GM12878 (cell line): ENCODE results near the gene FAM9A. TPM values are rescaled to one million over a fixed set of nuclear protein-coding genes. Genes with fewer than 3 reads are reported as not detected.

Experiments used
- ATAC-seq: fragments of 200-7000 bp; cut with Tn5 transposase; 3 replicates; pipeline ENCODE4 v1.9.1; 2020; ENCODE audit warnings: mild to moderate bottlenecking, moderate library complexity
- BruUV-seq: library from RNA; stranded (reverse); fragments of 400-500 nt; replicated peaks from 2 replicates; lab custom pipeline; 2021; lab: Mats Ljungman, UMichigan
- CTCF ChIA-PET: fragments of 300-600 bp; sonication (Branson Sonifier 250); formaldehyde crosslinking; extraction: SDS; loops from one replicate; lab custom pipeline; 2021; ENCODE audit warnings: inconsistent platforms; lab: Yijun Ruan, JAX
- POLR2A ChIA-PET: fragments of 350-600 bp; formaldehyde crosslinking; extraction: SDS; loops from one replicate; lab custom pipeline; 2021; ENCODE audit warnings: inconsistent platforms; lab: Charles Lee
- RAD21 ChIA-PET: fragments of 300-600 bp; sonication (Branson Sonifier 250); formaldehyde crosslinking; loops from one replicate; lab custom pipeline; 2023; ENCODE audit warnings: antibody characterized with exemption; ENCODE audit not compliant: unreplicated experiment; lab: Charles Lee
- SMC1A ChIA-PET: fragments of 300-600 bp; sonication (Branson Sonifier 250); formaldehyde crosslinking; loops from one replicate; lab custom pipeline; 2023; ENCODE audit not compliant: unreplicated experiment, uncharacterized antibody; lab: Charles Lee
- DNase-seq: peaks from one replicate; pipeline ENCODE4 v3.0.0-alpha.2; 2011; ENCODE audit warnings: low read depth, low spot score
- FAIRE-seq: peaks from 3 replicates; lab custom pipeline; 2011; peaks lifted over from hg19 to GRCh38; lab: Jason Lieb, UNC
- H2AFZ ChIP-seq: 2 replicates; pipeline ENCODE4 v1.6.0; 2011; ENCODE audit warnings: low read depth, low read length, control low read depth; ENCODE audit not compliant: control insufficient read depth
- H3K27ac ChIP-seq: 2 replicates; pipeline ENCODE4 v1.5.1; 2011; ENCODE audit warnings: control low read depth; ENCODE audit not compliant: control insufficient read depth, insufficient read depth
- H3K27me3 ChIP-seq, 2 experiments: replicated peaks in 1 of 2; 2 replicates each; pipeline versions ENCODE4 v1.6.0 to v1.6.1; 2011; ENCODE audit warnings: low read length in 1 of 2; ENCODE audit not compliant: control insufficient read depth in 2 of 2, insufficient read depth in 2 of 2
- H3K36me3 ChIP-seq, 2 experiments: 2 replicates each; pipeline ENCODE4 v1.5.1; 2011; ENCODE audit warnings: low read length in 1 of 2; ENCODE audit not compliant: control insufficient read depth in 2 of 2, insufficient read depth in 2 of 2
- H3K4me1 ChIP-seq: 2 replicates; pipeline ENCODE4 v1.6.1; 2011; ENCODE audit warnings: mild to moderate bottlenecking, low read length, moderate library complexity, mixed read lengths; ENCODE audit not compliant: control insufficient read depth, insufficient read depth
- H3K4me2 ChIP-seq: 2 replicates; pipeline ENCODE4 v1.6.0; 2011; ENCODE audit warnings: control low read depth; ENCODE audit not compliant: control insufficient read depth, insufficient read depth
- H3K4me3 ChIP-seq: fragments of 200-600 bp; sonication (generic); 2 replicates; pipeline ENCODE4 v1.5.1; 2016
- H3K79me2 ChIP-seq: 2 replicates; pipeline ENCODE4 v1.6.0; 2011; ENCODE audit warnings: low read length; ENCODE audit not compliant: control insufficient read depth, insufficient read depth
- H3K9ac ChIP-seq: 2 replicates; pipeline ENCODE4 v1.8.0; 2011; ENCODE audit warnings: low read length, control low read depth, mixed read lengths; ENCODE audit not compliant: control insufficient read depth, insufficient read depth
- H3K9me3 ChIP-seq: replicated peaks from 3 replicates; pipeline ENCODE4 v1.5.1; 2011; ENCODE audit warnings: mild to moderate bottlenecking, low read length; ENCODE audit not compliant: control insufficient read depth, insufficient read depth
- H4K20me1 ChIP-seq: 2 replicates; pipeline ENCODE4 v1.6.0; 2011; ENCODE audit not compliant: control insufficient read depth, insufficient read depth
- ASH2L ChIP-seq: fragments of 300-600, 200-600 bp; sonication (generic); IDR thresholded peaks from 2 replicates; pipeline ENCODE4 v1.6.1; 2017; ENCODE audit warnings: low read depth, mild to moderate bottlenecking, borderline replicate concordance
- BCL11A ChIP-seq: IDR thresholded peaks from 2 replicates; pipeline ENCODE4 v1.6.1; 2011; ENCODE audit warnings: low read depth, low read length
- CBFB ChIP-seq: IDR thresholded peaks from 2 replicates; pipeline ENCODE4 v1.6.1; 2016; ENCODE audit warnings: antibody characterized with exemption, low read depth
- CHD1 ChIP-seq: IDR thresholded peaks from 2 replicates; pipeline ENCODE4 v1.6.1; 2012; ENCODE audit warnings: low read depth, low read length, improper control_type of control experiment
- CHD4 ChIP-seq: fragments of 200-600 bp; sonication (generic); IDR thresholded peaks from 2 replicates; pipeline ENCODE4 v1.6.1; 2016; ENCODE audit warnings: mild to moderate bottlenecking
- CREM ChIP-seq: IDR thresholded peaks from 2 replicates; pipeline ENCODE4 v1.6.1; 2014; ENCODE audit warnings: antibody characterized with exemption, low read depth
- EP300 ChIP-seq, 2 experiments: fragments of 150-350 bp in 1 of 2; IDR thresholded peaks; 2 replicates each; pipeline ENCODE4 v1.6.1; 2011 to 2012; ENCODE audit warnings: low read depth in 2 of 2, low read length in 2 of 2, borderline replicate concordance in 1 of 2, improper control_type of control experiment in 1 of 2, inconsistent platforms in 1 of 2; ENCODE audit not compliant: control insufficient read depth in 1 of 2
- KAT2A ChIP-seq: conservative IDR thresholded peaks from 2 replicates; pipeline ENCODE4 v1.6.1; 2011; ENCODE audit warnings: low read depth, low read length; ENCODE audit not compliant: control insufficient read depth
- MTA3 ChIP-seq: IDR thresholded peaks from 2 replicates; pipeline ENCODE4 v1.6.1; 2012; ENCODE audit warnings: low read length, inconsistent platforms, borderline replicate concordance
- NR2C1 ChIP-seq: fragments of 450-650 bp; IDR thresholded peaks from 2 replicates; pipeline ENCODE4 v1.6.1; 2017; ENCODE audit warnings: antibody characterized with exemption, mild to moderate bottlenecking, moderate library complexity
- PAX5 ChIP-seq: IDR thresholded peaks from 2 replicates; pipeline ENCODE4 v1.6.1; 2011; ENCODE audit warnings: low read depth, low read length, borderline replicate concordance
- PML ChIP-seq: IDR thresholded peaks from 2 replicates; pipeline ENCODE4 v1.6.1; 2012; ENCODE audit warnings: low read length, inconsistent platforms
- POLR2AphosphoS2 ChIP-seq: IDR thresholded peaks from 2 replicates; pipeline ENCODE4 v1.6.1; 2011; ENCODE audit warnings: low read depth, mild to moderate bottlenecking, low read length, improper control_type of control experiment, moderate library complexity
- RAD51 ChIP-seq: fragments of 450-650 bp; IDR thresholded peaks from 2 replicates; pipeline ENCODE4 v1.6.1; 2016; ENCODE audit warnings: moderate library complexity, mild to moderate bottlenecking, inconsistent platforms
- RB1 ChIP-seq: fragments of 450-650 bp; formaldehyde crosslinking; IDR thresholded peaks from 2 replicates; pipeline ENCODE4 v1.6.1; 2017; ENCODE audit warnings: mild to moderate bottlenecking, borderline replicate concordance
- ZNF384 ChIP-seq: IDR thresholded peaks from 2 replicates; pipeline ENCODE4 v1.6.1; 2012; ENCODE audit warnings: low read depth, mild to moderate bottlenecking, low read length, improper control_type of control experiment, borderline replicate concordance
- ZZZ3 ChIP-seq: IDR thresholded peaks from 2 replicates; pipeline ENCODE4 v1.6.1; 2011; ENCODE audit warnings: low read depth; ENCODE audit not compliant: control insufficient read depth, insufficient read length
- WGBS: methylation state at CpG from one replicate; pipeline ENCODE4 v1.1.6; 2016; ENCODE audit warnings: low lambda C conversion rate; ENCODE audit not compliant: insufficient replicate concordance, insufficient coverage; ENCODE audit errors: missing lambda C conversion rate; 5-methylcytosine and 5-hydroxymethylcytosine counted together
- in situ Hi-C: fragments of 300-500 bp; cut with MboI; formaldehyde crosslinking; loops from 9 replicates; pipeline ENCODE4 v1.14.3; 2018; ENCODE audit warnings: mixed read lengths
- intact Hi-C: fragments of 100-400 bp; cut with micrococcal nuclease; formaldehyde crosslinking; loops from one replicate; pipeline ENCODE4 v1.14.2; 2022; ENCODE audit not compliant: unreplicated experiment
- polyA plus RNA-seq, 11 experiments: library from polyadenylated mRNA; depleted of rRNA in 4 of 11; unstranded in 6 of 11; stranded (reverse) in 5 of 11; fragments of >200 nt; fragmentation: Nextera tagmentation in 4 of 11; fragmentation: Illumina TruSeq in 1 of 11; extraction: Ambion mirVana in 4 of 11; extraction: Trizol in 1 of 11; gene quantifications; 1 replicate in 1 of 11; 2 replicates in 10 of 11; pipeline versions ENCODE4 v1.2.1 to v1.2.3, GENCODE V29; 2011 to 2016; ENCODE audit warnings: inconsistent platforms in 2 of 11, missing spikeins in 2 of 11, low read depth in 1 of 11
- total RNA-seq, 4 experiments: library from RNA; depleted of rRNA in 3 of 4; stranded (reverse); fragments of >200 nt in 3 of 4; fragmentation: Illumina TruSeq in 1 of 4; extraction: Trizol in 1 of 4; gene quantifications; 2 replicates each; pipeline versions ENCODE4 v1.2.1 to v1.2.3, GENCODE V29; 2013 to 2021
- TF ChIP-seq, protein P1 (sequence below): IDR thresholded peaks from 2 replicates; pipeline ENCODE4 v1.6.1; 2011; ENCODE audit warnings: borderline replicate concordance, low read depth, mild to moderate bottlenecking, moderate library complexity, low read length; ENCODE audit not compliant: insufficient read depth, poor library complexity, severe bottlenecking
- TF ChIP-seq, protein P2 (sequence below), 3 experiments: IDR thresholded peaks in 2 of 3; conservative IDR thresholded peaks in 1 of 3; 2 replicates each; pipeline ENCODE4 v1.5.1; 2011; ENCODE audit warnings: low read depth in 3 of 3, low read length in 3 of 3, mild to moderate bottlenecking in 3 of 3, control low read depth in 2 of 3, moderate library complexity in 2 of 3, inconsistent platforms in 1 of 3, mixed read lengths in 1 of 3; ENCODE audit not compliant: control insufficient read depth in 2 of 3, insufficient read depth in 1 of 3; ENCODE audit errors: extremely low read depth in 1 of 3

Gene FAM9A
- total and polyA plus RNA-seq, 10 of the 15 experiments (the other 5 are each of a cell fraction or from before 2014, with no cell fraction given): not detected

GRCh38 chrX:8805046-8805445 is 3.9 kb upstream of the FAM9A start (continued):
- no peak for TF ChIP-seq ZNF384
- TF ChIP-seq CHD1: no peak
- TF ChIP-seq KAT2A: no peak
- no peak for TF ChIP-seq CHD4
- no peak for TF ChIP-seq ASH2L
- no peak for TF ChIP-seq POLR2AphosphoS2
- no peak for TF ChIP-seq RB1

- ChIA-PET SMC1A (no interaction called here), CTCF (interaction anchor here (1.2 kb wide), 1 partner anchor 11 kb away, joined by 4 read pairs; no protein-coding TSS in a partner anchor), RAD21 (no interaction called here), POLR2A (interaction anchor here (0.6 kb wide), 1 partner anchor 9 kb away, joined by 3 read pairs; no protein-coding TSS in a partner anchor)
- no peak for ATAC-seq
- no peaks in the 10 kb centered on the region for H3K36me3 ChIP-seq
- no peak overlapping the region for H3K9ac ChIP-seq
- 0% methylated on average over 3 of the region's 3 CpGs for WGBS
- no peak for FAIRE-seq
- no peak overlapping the region for H3K27ac ChIP-seq
- H3K27me3 ChIP-seq: no peaks in the 10 kb centered on the region; a peak in 1 of 4 replicates
- TF ChIP-seq, protein P1, sequence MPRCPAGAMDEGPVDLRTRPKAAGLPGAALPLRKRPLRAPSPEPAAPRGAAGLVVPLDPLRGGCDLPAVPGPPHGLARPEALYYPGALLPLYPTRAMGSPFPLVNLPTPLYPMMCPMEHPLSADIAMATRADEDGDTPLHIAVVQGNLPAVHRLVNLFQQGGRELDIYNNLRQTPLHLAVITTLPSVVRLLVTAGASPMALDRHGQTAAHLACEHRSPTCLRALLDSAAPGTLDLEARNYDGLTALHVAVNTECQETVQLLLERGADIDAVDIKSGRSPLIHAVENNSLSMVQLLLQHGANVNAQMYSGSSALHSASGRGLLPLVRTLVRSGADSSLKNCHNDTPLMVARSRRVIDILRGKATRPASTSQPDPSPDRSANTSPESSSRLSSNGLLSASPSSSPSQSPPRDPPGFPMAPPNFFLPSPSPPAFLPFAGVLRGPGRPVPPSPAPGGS: no peak
- no peak for TF ChIP-seq EP300 (IDR thresholded peaks at IDR 0.05; ENCODE audit: borderline replicate concordance in 1 of 2, control insufficient read depth in 1 of 2, low read depth in 2 of 2, low read length in 2 of 2)
- no peak for TF ChIP-seq ZZZ3
- TF ChIP-seq MTA3: no peak
- TF ChIP-seq NR2C1: no peak
- TF ChIP-seq CBFB: no peak
- TF ChIP-seq BCL11A: no peak
- no peak for TF ChIP-seq PML
- TF ChIP-seq, protein P2, sequence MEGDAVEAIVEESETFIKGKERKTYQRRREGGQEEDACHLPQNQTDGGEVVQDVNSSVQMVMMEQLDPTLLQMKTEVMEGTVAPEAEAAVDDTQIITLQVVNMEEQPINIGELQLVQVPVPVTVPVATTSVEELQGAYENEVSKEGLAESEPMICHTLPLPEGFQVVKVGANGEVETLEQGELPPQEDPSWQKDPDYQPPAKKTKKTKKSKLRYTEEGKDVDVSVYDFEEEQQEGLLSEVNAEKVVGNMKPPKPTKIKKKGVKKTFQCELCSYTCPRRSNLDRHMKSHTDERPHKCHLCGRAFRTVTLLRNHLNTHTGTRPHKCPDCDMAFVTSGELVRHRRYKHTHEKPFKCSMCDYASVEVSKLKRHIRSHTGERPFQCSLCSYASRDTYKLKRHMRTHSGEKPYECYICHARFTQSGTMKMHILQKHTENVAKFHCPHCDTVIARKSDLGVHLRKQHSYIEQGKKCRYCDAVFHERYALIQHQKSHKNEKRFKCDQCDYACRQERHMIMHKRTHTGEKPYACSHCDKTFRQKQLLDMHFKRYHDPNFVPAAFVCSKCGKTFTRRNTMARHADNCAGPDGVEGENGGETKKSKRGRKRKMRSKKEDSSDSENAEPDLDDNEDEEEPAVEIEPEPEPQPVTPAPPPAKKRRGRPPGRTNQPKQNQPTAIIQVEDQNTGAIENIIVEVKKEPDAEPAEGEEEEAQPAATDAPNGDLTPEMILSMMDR (IDR thresholded peaks at IDR 0.05 in 2 of 3, conservative IDR thresholded peaks at IDR 0.05 in 1 of 3; ENCODE audit: control insufficient read depth in 2 of 3, extremely low read depth in 1 of 3, insufficient read depth in 1 of 3, low read depth in 3 of 3, low read length in 3 of 3): no peak
- TF ChIP-seq PAX5: no peak
- no peak for TF ChIP-seq CREM
- TF ChIP-seq RAD51: no peak
- no peaks in the 10 kb centered on the region for H3K79me2 ChIP-seq
- H3K9me3 ChIP-seq: no peaks in the 10 kb centered on the region
- H3K4me3 ChIP-seq: no peak overlapping the region
- intact Hi-C loops (no loop called here), in situ Hi-C loops (loop anchor here (25.0 kb wide), 1 partner anchor 1309 kb away; no protein-coding TSS in a partner anchor)
- no peaks in the 10 kb centered on the region for H3K4me1 ChIP-seq
- no peak overlapping the region for H2AFZ ChIP-seq
- no TSS peak for BruUV-seq
- H3K4me2 ChIP-seq: no peak overlapping the region
- DNase-seq: no peak
- no peaks in the 10 kb centered on the region for H4K20me1 ChIP-seq
Measured at GRCh38 chrX:8803326-8803725, 2.1 kb upstream of the FAM9A start.
